Measurements from ENCODE around the gene UGT2A1.

- TF ChIP-seq CTCF (IDR thresholded peaks at IDR 0.05) (no peak), POLR2A (IDR thresholded peaks at IDR 0.05) (no peak)
Observed at GRCh38 chr4:69568787-69569186, 84.3 kb downstream of the UGT2A1 start.
